ENCODE data around the gene PTGES3.
A peak's percentile ranks its signal among the peaks of the same experiment; 100 is the strongest.
"Not testable (repeated sequence)": the region's sequence is repeated elsewhere in the genome, so short reads cannot be mapped to it uniquely, and the experiment has no call there.

The PTGES3 gene

GRCh38 chr12:56657416-56658379, 30.4 kb downstream of the PTGES3 start:
- TF ChIP-seq CTCF (IDR thresholded peaks at IDR 0.05; ENCODE audit: low read depth, low read length, missing control alignments) = no peak
- Histone ChIP-seq H3K4me3 (ENCODE audit: low read depth, low read length) (no peak overlapping the region), H3K36me3 (replicated peaks) (no peaks in the 10 kb centered on the region), H3K27ac (no peak overlapping the region), H3K27me3 (replicated peaks) (no peaks in the 10 kb centered on the region)
- DNase-seq = no peak
- in situ Hi-C loops (cut with HindIII; ENCODE audit: low pct_ligation_motif_present, low sequenced_read_pairs) = no loop called here

GRCh38 chr12:56653781-56654180, 34.3 kb downstream of the PTGES3 start:
- H3K27ac ChIP-seq; DNase-seq; H3K4me3 ChIP-seq (ENCODE audit: low read depth, low read length); H3K36me3 ChIP-seq (replicated peaks); H3K27me3 ChIP-seq (replicated peaks); in situ Hi-C loops (cut with HindIII; ENCODE audit: low pct_ligation_motif_present, low sequenced_read_pairs): not testable (repeated sequence)

DNA sequence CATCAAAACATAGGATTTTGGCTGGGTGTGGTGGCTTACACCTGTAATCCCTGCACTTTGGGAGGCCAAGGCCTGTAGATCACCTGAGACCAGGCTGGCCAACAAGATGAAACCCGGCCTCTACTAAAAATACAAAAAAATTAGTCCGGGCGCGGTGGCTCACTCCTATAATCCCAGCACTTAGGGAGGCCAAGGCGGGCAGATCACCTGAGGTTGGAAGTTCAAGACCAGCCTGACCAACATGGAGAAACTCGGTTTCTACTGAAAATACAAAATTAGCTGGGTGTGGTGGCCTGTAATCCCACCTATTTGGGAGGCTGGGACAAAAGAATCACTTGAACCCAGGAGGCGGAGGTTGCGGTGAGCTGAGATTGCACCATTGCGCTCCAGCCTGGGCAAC, 40.1 kb downstream of the PTGES3 start:
- H3K27ac ChIP-seq; DNase-seq; H3K27me3 ChIP-seq (replicated peaks); in situ Hi-C loops (cut with HindIII; ENCODE audit: low pct_ligation_motif_present, low sequenced_read_pairs); H3K4me3 ChIP-seq (ENCODE audit: low read depth, low read length): not testable (repeated sequence)
- H3K36me3 ChIP-seq (replicated peaks) = peaks cover 16% of the 10 kb centered on the region

- no peak for TF ChIP-seq CTCF (IDR thresholded peaks at IDR 0.05; ENCODE audit: low read depth, low read length, missing control alignments)
- no peaks in the 10 kb centered on the region for H3K27me3 ChIP-seq (replicated peaks)
- peaks cover 33% of the 10 kb centered on the region for H3K36me3 ChIP-seq (replicated peaks)
- in situ Hi-C loops (cut with HindIII; ENCODE audit: low pct_ligation_motif_present, low sequenced_read_pairs) = no loop called here
- peak within 1 kb of the TSS; percentile 100 for H3K4me3 ChIP-seq (ENCODE audit: low read depth, low read length)
- DNase-seq = peak; percentile 100
- peak within 1 kb of the TSS; percentile 60 for H3K27ac ChIP-seq
These were observed 42.2 kb downstream of the PTGES3 start, which contains the start of gene ATP5F1B for GRCh38 chr12:56645717-56646446. ATP5F1B (minus strand) TSS chr12:56645984; CDS start chr12:56645963, 21 bp downstream.

- no peaks in the 10 kb centered on the region for H3K27me3 ChIP-seq (replicated peaks)
- in situ Hi-C loops (cut with HindIII; ENCODE audit: low pct_ligation_motif_present, low sequenced_read_pairs) = no loop called here
- H3K4me3 ChIP-seq (ENCODE audit: low read depth, low read length) = peak overlapping the region; percentile 100
- TF ChIP-seq CTCF (IDR thresholded peaks at IDR 0.05; ENCODE audit: low read depth, low read length, missing control alignments) = no peak
- peaks cover 36% of the 10 kb centered on the region for H3K36me3 ChIP-seq (replicated peaks)
- DNase-seq = no peak
- peak overlapping the region; percentile 59 for H3K27ac ChIP-seq
These were observed 42.8 kb downstream of the PTGES3 start for GRCh38 chr12:56645201-56645716.

- Histone ChIP-seq H3K36me3 (replicated peaks) (peaks cover 41% of the 10 kb centered on the region), H3K27me3 (replicated peaks) (no peaks in the 10 kb centered on the region), H3K4me3 (ENCODE audit: low read depth, low read length) (peak overlapping the region; percentile 100), H3K27ac (no peak overlapping the region)
- in situ Hi-C loops (cut with HindIII; ENCODE audit: low pct_ligation_motif_present, low sequenced_read_pairs) = no loop called here
- DNase-seq = no peak
- TF ChIP-seq CTCF (IDR thresholded peaks at IDR 0.05; ENCODE audit: low read depth, low read length, missing control alignments) = no peak
These were observed 43.4 kb downstream of the PTGES3 start for GRCh38 chr12:56644654-56645053.

All from brain microvascular endothelial cell (primary cell).